IPS-11a (cell line): Measurements from ENCODE around the gene ELL.

Source experiments
- H3K4me3 ChIP-seq: one replicate; pipeline ENCODE4 v1.5.1; 2013; ENCODE audit warnings: low read depth, low read length, control low read depth

ELL gene

GRCh38 chr19:18532168-18532890, 10.5 kb upstream of the ELL start:
- no peak overlapping the region for H3K4me3 ChIP-seq

DNA sequence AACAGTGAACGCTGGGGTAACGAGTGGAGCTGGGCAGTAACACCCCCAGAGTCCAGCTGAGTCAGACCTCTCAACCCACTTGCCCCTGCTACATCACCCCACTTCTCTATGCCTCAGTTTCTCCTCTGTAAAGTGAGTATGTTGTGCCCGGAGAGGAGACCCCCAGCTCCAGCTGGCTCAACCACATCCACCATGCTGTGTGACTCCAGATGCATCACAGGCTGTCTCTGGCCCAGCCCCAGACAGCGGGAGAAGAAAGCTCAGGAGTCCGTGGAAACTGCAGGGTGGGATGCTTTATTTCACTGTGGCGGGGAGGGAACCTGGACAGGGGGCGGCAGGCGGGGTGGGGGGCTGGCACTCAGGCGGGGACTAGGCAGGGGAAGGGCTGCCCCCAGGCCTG, 9.6 kb upstream of the ELL start:
- H3K4me3 ChIP-seq = no peak overlapping the region

DNA sequence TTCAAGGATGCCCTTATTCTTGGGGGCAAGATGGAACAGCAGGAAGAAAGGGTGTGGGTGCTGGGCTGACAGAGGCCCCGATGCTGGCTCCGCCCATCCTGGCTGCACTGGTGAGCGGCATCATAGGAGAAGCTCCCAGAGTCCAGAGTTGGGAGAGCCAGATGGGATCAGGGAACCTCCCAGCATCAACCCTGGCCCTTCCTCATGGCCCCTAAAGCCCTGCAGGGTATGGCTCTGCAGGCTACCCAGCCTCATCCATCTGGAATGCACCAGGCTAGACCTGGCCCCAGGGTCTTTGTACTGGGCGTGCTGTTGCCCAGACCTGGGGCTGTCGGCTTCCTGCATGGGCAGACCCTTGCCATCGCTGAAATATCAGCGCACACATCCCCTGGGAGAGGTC, 7.9 kb upstream of the ELL start:
- no peak overlapping the region for H3K4me3 ChIP-seq

DNA sequence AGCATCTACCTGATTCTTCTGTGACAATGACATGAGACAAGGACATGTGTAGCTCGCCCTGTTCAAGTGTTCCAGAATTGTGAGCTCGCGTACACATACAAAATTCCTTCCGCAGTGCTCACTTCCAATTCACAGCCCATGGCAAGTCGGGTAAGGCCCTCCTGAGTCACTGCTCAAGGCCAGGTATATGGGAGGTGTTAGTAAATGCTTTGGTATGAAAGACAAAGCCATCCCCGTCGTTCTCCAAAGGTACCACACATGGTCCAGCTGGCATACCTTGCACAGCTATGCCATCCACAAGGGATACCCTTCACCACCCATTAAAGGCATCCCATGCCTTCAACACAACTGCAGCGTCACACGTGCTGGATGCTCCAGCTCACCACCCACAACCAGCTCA, 4.4 kb upstream of the ELL start:
- H3K4me3 ChIP-seq = no peak overlapping the region

GRCh38 chr19:18523841-18524240, 2.0 kb upstream of the ELL start:
- no peak overlapping the region for H3K4me3 ChIP-seq

DNA sequence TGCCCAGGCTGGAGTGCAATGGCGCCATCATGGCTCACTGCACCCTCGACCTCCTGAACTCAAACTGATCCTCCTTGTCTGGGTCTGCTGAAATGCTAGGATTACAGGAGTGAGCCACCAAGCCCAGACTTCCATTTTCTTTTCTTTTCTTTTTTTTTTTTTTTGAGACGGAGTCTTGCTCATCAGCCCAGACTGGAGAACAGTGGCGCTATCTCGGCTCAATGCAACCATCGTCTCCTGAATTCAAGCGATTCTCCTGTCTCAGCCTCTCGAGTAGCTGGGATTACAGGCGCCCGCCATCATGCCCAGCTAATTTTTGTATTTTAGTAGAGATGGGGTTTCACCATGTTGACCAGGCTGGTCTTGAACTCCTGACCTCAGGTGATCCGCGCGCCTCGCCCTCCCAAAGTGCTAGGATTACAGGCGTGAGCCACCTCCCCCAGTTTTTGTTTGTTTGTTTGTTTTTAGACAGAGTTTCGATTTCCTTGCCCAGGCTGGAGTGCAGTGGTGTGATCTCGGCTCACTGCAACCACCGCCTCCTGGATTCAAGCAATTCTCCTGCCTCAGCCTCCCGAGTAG, 1.1 kb upstream of the ELL start:
- peak overlapping the region; percentile 17 for H3K4me3 ChIP-seq

- peak overlapping the region; percentile 95 for H3K4me3 ChIP-seq
Measured at GRCh38 chr19:18522124-18522861, 423 bp upstream of the ELL start.

DNA sequence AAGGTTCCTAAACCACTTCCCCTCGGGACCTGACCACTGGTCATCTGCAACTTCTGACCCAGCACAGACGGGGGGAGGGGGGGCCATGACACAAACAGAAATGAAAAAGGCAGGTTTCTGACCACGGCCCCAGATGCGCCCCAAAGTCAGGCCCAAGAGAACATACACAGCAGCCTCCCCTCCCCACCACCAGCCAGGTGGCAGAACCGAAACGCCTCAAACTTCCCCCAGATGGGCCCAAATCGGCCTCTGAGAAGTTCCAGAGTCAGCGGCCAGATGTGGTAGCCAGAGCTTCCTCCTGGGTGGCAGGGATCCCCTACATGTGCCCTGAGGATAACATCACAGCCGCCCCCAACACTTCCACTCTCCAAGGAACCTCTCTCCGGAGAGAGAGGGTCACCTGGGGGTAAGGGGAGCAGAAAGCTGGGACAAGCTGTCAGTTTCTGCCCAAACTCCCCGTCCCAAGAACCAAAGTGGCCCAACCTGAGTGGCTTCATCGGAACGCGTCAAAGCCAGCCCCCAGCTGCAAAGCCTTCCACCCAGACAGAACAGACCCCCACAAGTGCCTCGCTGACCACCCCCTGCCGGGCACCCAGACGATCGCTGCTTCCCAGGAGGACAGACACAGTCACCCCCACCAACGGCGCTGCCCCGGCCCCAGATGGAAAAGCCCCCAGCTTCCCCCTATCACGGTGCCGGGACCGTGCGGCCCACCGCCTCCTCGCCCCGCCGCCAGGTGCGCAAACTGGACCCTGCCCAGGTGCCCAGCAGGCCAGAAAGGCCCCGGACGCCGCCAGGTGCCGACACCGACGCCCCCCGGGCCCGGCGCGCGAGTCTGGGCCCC, 800 bp downstream of the ELL start:
- H3K4me3 ChIP-seq = peak overlapping the region; percentile 95

GRCh38 chr19:18519962-18520847, 1.7 kb downstream of the ELL start:
- peak overlapping the region; percentile 95 for H3K4me3 ChIP-seq

- no peak overlapping the region for H3K4me3 ChIP-seq
Measured at GRCh38 chr19:18518639-18519038, 3.2 kb downstream of the ELL start.

DNA sequence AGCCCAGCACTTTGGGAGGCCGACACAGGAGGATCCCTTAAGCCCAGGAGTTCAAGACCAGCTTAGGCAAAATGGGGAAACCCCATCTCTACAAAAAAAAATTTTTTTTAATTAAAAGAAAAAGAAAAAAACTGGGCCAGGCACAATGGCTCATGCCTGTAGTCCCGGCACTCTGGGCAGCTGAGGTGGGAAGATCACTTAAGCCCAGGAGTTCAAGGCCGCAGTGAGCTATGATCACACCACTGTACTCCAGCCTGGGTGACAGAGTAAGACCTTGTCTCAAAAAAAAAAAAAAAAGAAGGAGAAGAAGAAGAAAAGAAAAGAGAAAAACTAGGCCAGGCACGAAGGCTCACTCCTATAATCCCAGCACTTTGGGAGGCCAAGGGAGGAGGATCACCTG, 4.3 kb downstream of the ELL start:
- no peak overlapping the region for H3K4me3 ChIP-seq

GRCh38 chr19:18515959-18516358, 5.9 kb downstream of the ELL start:
- H3K4me3 ChIP-seq = no peak overlapping the region

DNA sequence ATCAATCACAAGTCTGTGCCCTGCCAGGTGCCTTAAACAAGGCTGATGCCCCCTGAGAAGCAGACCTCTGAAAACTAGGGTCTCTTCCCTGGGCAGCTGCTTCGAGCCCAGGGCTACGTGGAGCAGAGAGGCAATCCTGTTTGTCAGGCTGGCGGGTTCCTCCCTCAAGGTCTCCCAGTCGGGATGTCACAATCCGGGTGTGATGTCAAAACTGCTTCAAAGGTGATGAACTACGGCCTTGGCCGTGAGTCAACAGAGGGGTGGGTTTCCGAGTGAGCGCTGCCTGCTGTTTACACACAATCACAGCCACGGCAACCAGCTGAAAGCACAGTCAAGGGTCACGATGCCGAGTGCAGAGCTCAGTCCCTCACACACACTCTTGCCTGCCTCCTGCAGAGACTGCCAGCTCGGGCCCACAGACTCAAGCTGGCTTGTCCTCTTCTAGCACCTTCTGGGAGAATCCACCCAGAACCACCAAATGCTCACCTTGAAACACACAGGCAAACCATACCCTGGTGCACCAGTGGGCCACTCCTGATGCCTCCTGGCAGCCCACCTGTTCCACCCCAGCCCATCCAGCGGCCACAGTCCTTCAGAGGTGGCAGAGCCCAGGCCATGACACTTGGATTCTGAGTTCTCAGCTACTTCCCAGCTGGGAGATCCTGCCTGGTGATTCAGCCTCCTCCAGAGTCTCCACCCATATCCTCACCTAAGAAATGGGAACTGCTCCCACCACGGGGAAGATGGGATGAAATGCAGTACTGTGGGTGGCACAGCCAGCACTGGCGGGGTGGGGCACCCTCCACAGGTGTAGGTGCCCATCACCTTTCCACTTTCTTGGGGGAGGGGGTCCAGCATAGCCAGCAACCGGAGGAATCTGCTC, 6.8 kb downstream of the ELL start:
- no peak overlapping the region for H3K4me3 ChIP-seq

DNA sequence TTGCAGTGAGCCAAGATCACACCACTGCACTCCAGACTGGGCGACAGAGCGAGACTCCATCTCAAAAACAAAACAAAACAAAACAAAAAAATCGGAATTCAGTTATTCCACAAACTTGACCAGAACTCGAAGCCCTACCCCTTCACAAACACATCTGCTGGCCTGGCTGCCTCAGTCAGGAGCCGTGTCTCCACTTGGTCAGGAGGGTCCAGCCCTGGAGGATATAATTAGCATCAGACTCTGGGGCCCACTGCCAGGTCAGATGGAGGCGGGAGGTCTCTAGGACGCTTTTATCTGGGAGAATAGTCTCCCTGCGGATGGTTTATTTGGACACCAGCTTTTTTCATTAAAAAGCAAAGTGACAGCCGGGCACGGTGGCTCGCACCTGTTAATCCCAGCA, 8.0 kb downstream of the ELL start:
- no peak overlapping the region for H3K4me3 ChIP-seq

DNA sequence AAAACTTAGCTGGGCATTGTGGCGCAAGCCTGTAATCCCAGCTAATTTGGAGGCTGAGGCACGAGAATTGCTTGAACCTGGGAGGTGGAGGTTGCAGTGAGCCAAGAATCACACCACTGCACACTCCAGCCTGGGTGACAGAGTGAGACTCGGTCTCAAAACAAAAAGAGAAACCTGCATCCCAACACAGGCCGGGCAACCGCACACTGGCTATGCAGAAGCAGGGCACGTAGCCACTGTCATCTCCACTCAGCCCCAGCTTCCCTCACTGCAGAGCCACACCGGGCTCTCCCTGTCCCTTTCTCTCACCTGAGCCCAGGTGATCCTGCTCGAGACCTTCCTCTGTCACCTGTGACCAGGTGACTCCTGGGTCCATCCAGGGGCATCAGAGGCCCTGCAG, 11.7 kb downstream of the ELL start:
- no peak overlapping the region for H3K4me3 ChIP-seq

DNA sequence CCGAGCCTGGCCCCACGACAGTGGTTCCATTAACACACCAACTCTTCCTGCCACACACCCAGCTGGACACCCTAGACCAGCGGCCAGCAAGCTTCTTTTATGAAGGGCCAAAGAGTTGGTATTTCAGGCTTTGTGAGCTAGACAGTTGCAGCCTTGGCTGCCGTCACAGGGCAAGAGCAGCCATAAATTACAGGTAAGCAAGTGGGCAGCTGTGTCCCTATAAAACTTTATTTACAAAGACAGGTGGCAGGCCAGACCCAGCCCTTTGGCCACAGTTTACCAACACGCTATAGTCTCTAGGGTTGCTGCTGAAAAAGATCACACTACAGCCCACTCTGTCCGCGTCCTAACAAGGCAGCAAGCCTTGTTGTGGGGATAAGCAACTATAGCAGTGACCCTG, 13.3 kb downstream of the ELL start:
- no peak overlapping the region for H3K4me3 ChIP-seq

- no peak overlapping the region for H3K4me3 ChIP-seq
Measured at GRCh38 chr19:18507727-18508440, 14.0 kb downstream of the ELL start.

DNA sequence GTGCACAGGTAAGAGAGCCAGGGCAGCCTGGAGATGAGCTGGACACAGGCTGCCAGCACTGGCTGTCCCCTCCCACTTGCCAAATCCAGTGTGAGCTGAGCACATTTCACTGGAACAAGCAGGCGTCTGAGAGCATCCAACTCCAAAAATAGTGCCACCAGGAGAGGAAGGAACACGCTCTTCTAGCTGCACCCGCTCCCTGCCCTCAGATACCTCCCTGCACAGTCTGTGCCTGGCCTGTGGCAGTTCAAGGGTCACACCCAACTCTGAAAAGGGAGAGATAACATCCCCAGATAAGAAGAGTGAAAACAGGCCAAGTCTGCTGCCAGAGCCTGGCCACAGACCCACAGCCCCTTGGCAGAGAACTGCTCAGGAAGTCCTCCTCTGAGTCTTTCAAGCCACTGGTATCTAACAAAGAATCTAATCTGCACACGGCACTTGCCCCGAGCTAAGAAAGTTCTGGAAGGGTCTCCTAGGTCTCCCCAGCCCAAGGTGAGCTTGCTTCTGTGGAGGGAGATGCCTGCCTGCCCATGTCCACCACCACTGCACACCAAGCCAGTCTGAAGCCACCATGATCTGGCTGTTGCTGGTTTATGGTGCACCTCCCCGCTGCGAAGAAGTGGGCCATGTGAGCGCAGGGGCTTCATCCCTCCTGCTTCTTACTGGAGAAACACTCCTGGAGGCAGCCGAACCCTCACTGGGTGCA, 14.7 kb downstream of the ELL start:
- no peak overlapping the region for H3K4me3 ChIP-seq
